ENCODE results near the gene NTRK2.

The NTRK2 gene

GRCh38 chr9:84669288-84670137 is at the start of gene NTRK2:
TSS of gene NTRK2 (plus strand) at chr9:84669729. CDS start at chr9:84670749, 1,020 bp downstream.
- DNase-seq: no peak

GRCh38 chr9:84620338-84620737 is 49.2 kb upstream of the NTRK2 start:
- no peak for DNase-seq

- no peak for DNase-seq
These were observed 47.7 kb upstream of the NTRK2 start for GRCh38 chr9:84621811-84622210.

- DNase-seq: no peak
These were observed 46.5 kb upstream of the NTRK2 start for GRCh38 chr9:84622981-84623380.

- DNase-seq: no peak
These were observed 33.1 kb upstream of the NTRK2 start for GRCh38 chr9:84636436-84636835.

GRCh38 chr9:84642553-84643141 is 26.9 kb upstream of the NTRK2 start:
- no peak for DNase-seq

GRCh38 chr9:84647699-84648098 is 21.8 kb upstream of the NTRK2 start:
- DNase-seq: no peak

- DNase-seq: peak; percentile 6
These were observed 16.9 kb upstream of the NTRK2 start for GRCh38 chr9:84652496-84653120.

- DNase-seq: peak; percentile 82
These were observed 14.1 kb upstream of the NTRK2 start for GRCh38 chr9:84655447-84655846.

GRCh38 chr9:84659313-84659712 is 10.2 kb upstream of the NTRK2 start:
- no peak for DNase-seq

GRCh38 chr9:84659773-84660172 is 9.8 kb upstream of the NTRK2 start:
- DNase-seq: no peak

- DNase-seq: peak; percentile 11
These were observed 1.8 kb upstream of the NTRK2 start for GRCh38 chr9:84667571-84668195.

GRCh38 chr9:84668196-84669012 is 1.1 kb upstream of the NTRK2 start:
- DNase-seq: peak; percentile 64

GRCh38 chr9:84669013-84669287 is 579 bp upstream of the NTRK2 start:
- no peak for DNase-seq

GRCh38 chr9:84670138-84671041 is 861 bp downstream of the NTRK2 start:
- no peak for DNase-seq

GRCh38 chr9:84671586-84672521 is 2.3 kb downstream of the NTRK2 start:
- DNase-seq: no peak

GRCh38 chr9:84673806-84674205 is 4.3 kb downstream of the NTRK2 start:
- no peak for DNase-seq

- no peak for DNase-seq
These were observed 7.6 kb downstream of the NTRK2 start for GRCh38 chr9:84677080-84677479.

- DNase-seq: no peak
These were observed 10.0 kb downstream of the NTRK2 start for GRCh38 chr9:84679571-84679970.

- no peak for DNase-seq
These were observed 12.2 kb downstream of the NTRK2 start for GRCh38 chr9:84681516-84682285.

All from MV-4-11 (cell line).